OCI-LY1 (cell line): ENCODE data around the gene GAPVD1.

Experiments used
- H2AFZ ChIP-seq: fragments of 200-600 bp; sonication (generic), shearing (Covaris generic); 2 replicates; pipeline ENCODE4 v1.6.0; 2014; ENCODE audit warnings: antibody characterized with exemption, mild to moderate bottlenecking, low read length
- H3F3A ChIP-seq: fragments of 200-600 bp; sonication (generic), shearing (Covaris generic); 2 replicates; pipeline ENCODE4 v1.6.0; 2014; ENCODE audit warnings: mild to moderate bottlenecking, antibody characterized with exemption, low read length, moderate library complexity; ENCODE audit not compliant: insufficient read depth
- H3K27ac ChIP-seq: fragments of 200-600 bp; sonication (generic); 2 replicates; pipeline ENCODE4 v1.5.1; 2014; ENCODE audit warnings: low read length, mixed run types, mild to moderate bottlenecking, low read depth; ENCODE audit not compliant: poor library complexity, severe bottlenecking
- H3K27me3 ChIP-seq: fragments of 200-600 bp; sonication (generic); 2 replicates; pipeline ENCODE4 v1.6.0; 2014; ENCODE audit warnings: antibody characterized with exemption, mild to moderate bottlenecking, low read length, moderate library complexity; ENCODE audit not compliant: insufficient read depth
- H3K36me3 ChIP-seq: fragments of 200-600 bp; sonication (generic); 2 replicates; pipeline ENCODE4 v1.6.1; 2014; ENCODE audit warnings: mild to moderate bottlenecking, antibody characterized with exemption, low read length, moderate library complexity, mixed read lengths; ENCODE audit not compliant: insufficient read depth
- H3K4me1 ChIP-seq: fragments of 200-600 bp; sonication (generic); 2 replicates; pipeline ENCODE4 v1.5.1; 2014; ENCODE audit warnings: mild to moderate bottlenecking, low read length, moderate library complexity; ENCODE audit not compliant: insufficient read depth, severe bottlenecking
- H3K4me2 ChIP-seq: fragments of 200-600 bp; sonication (generic), shearing (Covaris generic); 2 replicates; pipeline ENCODE4 v1.6.1; 2014; ENCODE audit warnings: low read length
- H3K4me3 ChIP-seq: fragments of 200-600 bp; sonication (generic); 2 replicates; pipeline ENCODE4 v1.5.1; 2014; ENCODE audit warnings: low read length, low read depth, mild to moderate bottlenecking, mixed read lengths; ENCODE audit not compliant: poor library complexity, severe bottlenecking
- H3K79me2 ChIP-seq: fragments of 200-600 bp; shearing (Covaris generic); 2 replicates; pipeline ENCODE4 v1.6.1; 2016; ENCODE audit warnings: mixed run types, low read length, mixed read lengths; ENCODE audit not compliant: insufficient read depth
- H3K9ac ChIP-seq: fragments of 200-600 bp; sonication (generic), shearing (Covaris generic); 2 replicates; pipeline ENCODE4 v1.6.1; 2014; ENCODE audit warnings: mild to moderate bottlenecking, low read length, mixed read lengths
- H3K9me2 ChIP-seq: fragments of 200-600 bp; sonication (generic), shearing (Covaris generic); 2 replicates; pipeline ENCODE4 v1.6.1; 2014; ENCODE audit warnings: low read depth, mild to moderate bottlenecking, low read length, mixed read lengths
- H3K9me3 ChIP-seq: fragments of 200-600 bp; shearing (Covaris generic); 2 replicates; pipeline ENCODE4 v1.6.1; 2014; ENCODE audit warnings: low read length, mixed read lengths
- H4K20me1 ChIP-seq: fragments of 200-600 bp; sonication (generic), shearing (Covaris generic); 2 replicates; pipeline ENCODE4 v1.6.0; 2016; ENCODE audit warnings: mild to moderate bottlenecking, low read length; ENCODE audit not compliant: insufficient read depth
- CTCF ChIP-seq: fragments of 200-600 bp; sonication (generic), shearing (Covaris generic); IDR thresholded peaks from 2 replicates; pipeline ENCODE4 v1.5.1; 2017; ENCODE audit warnings: mild to moderate bottlenecking, antibody characterized with exemption, low read length, moderate library complexity, mixed read lengths
- EZH2 ChIP-seq: fragments of 200-600 bp; sonication (generic), shearing (Covaris generic); IDR thresholded peaks from 2 replicates; pipeline ENCODE4 v1.8.0; 2017; ENCODE audit warnings: borderline replicate concordance, mixed run types, mild to moderate bottlenecking, antibody characterized with exemption, low read length, moderate library complexity, mixed read lengths

GAPVD1 gene

GRCh38 chr9:125360601-125361000 lies 99.0 kb downstream of the GAPVD1 start:
- Histone ChIP-seq H3K9me3 (no peaks in the 10 kb centered on the region), H3K36me3 (peaks cover 80% of the 10 kb centered on the region), H4K20me1 (no peaks in the 10 kb centered on the region), H3K4me2 (no peak overlapping the region), H3K4me1 (no peaks in the 10 kb centered on the region), H3K4me3 (no peak overlapping the region), H3K27me3 (no peaks in the 10 kb centered on the region), H3K9me2 (no peaks in the 10 kb centered on the region), H3F3A (no peaks in the 10 kb centered on the region; the same call in 1 of the 2 replicates), H3K27ac (no peak overlapping the region), H3K79me2 (no peaks in the 10 kb centered on the region), H2AFZ (no peak overlapping the region), H3K9ac (no peak overlapping the region)
- TF ChIP-seq CTCF (no peak), EZH2 (no peak)

GRCh38 chr9:125361837-125362531 lies 100.4 kb downstream of the GAPVD1 start:
- Histone ChIP-seq H3K36me3 (peaks cover 66% of the 10 kb centered on the region), H3K27ac (peak overlapping the region; percentile 30)

GRCh38 chr9:125366676-125367075 lies 105.0 kb downstream of the GAPVD1 start:
- no peak for TF ChIP-seq EZH2
- no peak for TF ChIP-seq CTCF
- H3K79me2 ChIP-seq: no peaks in the 10 kb centered on the region
- no peaks in the 10 kb centered on the region; the same call in 1 of the 2 replicates for H3F3A ChIP-seq
- H3K36me3 ChIP-seq: peaks cover 28% of the 10 kb centered on the region; the same call in 1 of the 2 replicates
- H2AFZ ChIP-seq: no peak overlapping the region
- no peaks in the 10 kb centered on the region for H3K4me1 ChIP-seq
- no peaks in the 10 kb centered on the region for H3K9me3 ChIP-seq
- H3K4me3 ChIP-seq: no peak overlapping the region
- no peak overlapping the region for H3K4me2 ChIP-seq
- no peaks in the 10 kb centered on the region for H4K20me1 ChIP-seq
- H3K27ac ChIP-seq: no peak overlapping the region
- no peak overlapping the region for H3K9ac ChIP-seq
- no peaks in the 10 kb centered on the region for H3K9me2 ChIP-seq
- no peaks in the 10 kb centered on the region for H3K27me3 ChIP-seq

More at GRCh38 chr9:125361837-125362531, 100.4 kb downstream of the GAPVD1 start:
- no peaks in the 10 kb centered on the region for H4K20me1 ChIP-seq
- no peaks in the 10 kb centered on the region; the same call in 1 of the 2 replicates for H3F3A ChIP-seq
- H3K9ac ChIP-seq: no peak overlapping the region
- no peak overlapping the region for H3K4me2 ChIP-seq
- no peaks in the 10 kb centered on the region for H3K4me1 ChIP-seq
- TF ChIP-seq CTCF (peak; percentile 60), EZH2 (no peak)
- H3K79me2 ChIP-seq: no peaks in the 10 kb centered on the region
- H3K9me2 ChIP-seq: no peaks in the 10 kb centered on the region
- no peak overlapping the region for H2AFZ ChIP-seq
- no peaks in the 10 kb centered on the region for H3K9me3 ChIP-seq
- H3K4me3 ChIP-seq: no peak overlapping the region
- H3K27me3 ChIP-seq: no peaks in the 10 kb centered on the region
